ENCODE data around the gene ELMO1. TPM values are rescaled to one million over a fixed set of nuclear protein-coding genes. Genes with fewer than 3 reads are reported as not detected.

The ELMO1 gene
- polyA plus RNA-seq, 1 experiment, result not detected

- ChIA-PET POLR2A (no interaction called here), CTCF (no interaction called here)
- Histone ChIP-seq H3K27me3 (ENCODE audit: control insufficient read depth, insufficient read depth, low read length) (no peaks in the 10 kb centered on the region), H3K4me3 (ENCODE audit: low read depth, low read length) (no peak overlapping the region), H3K36me3 (ENCODE audit: control insufficient read depth, insufficient read depth, low read length) (no peaks in the 10 kb centered on the region)
- no peak for DNase-seq (ENCODE audit: low read depth)
- no peak for TF ChIP-seq CTCF (IDR thresholded peaks at IDR 0.05; ENCODE audit: insufficient read depth, low read depth, low read length)
These were observed 620.6 kb downstream of the ELMO1 start for GRCh38 chr7:36827726-36828703.

DNA sequence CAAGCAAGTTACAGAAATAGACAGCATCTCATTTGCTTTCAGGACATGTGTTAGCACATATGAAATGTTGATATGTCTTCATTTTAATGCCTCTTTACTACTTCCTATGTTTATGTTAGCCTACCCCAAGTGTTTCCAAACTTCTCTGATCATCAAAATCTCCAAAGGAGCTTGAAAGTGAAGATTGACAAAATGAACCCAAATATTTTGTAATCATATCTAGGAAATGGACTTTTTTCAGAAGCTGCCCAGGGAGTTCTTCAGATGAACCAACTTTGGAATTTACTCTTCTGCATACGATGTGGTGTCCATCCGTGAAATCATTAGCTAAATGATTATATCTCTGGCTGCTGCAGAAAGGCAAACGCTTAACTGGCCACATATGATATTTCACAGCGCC lies 623.2 kb downstream of the ELMO1 start:
- Histone ChIP-seq H3K36me3 (ENCODE audit: control insufficient read depth, insufficient read depth, low read length) (no peaks in the 10 kb centered on the region), H3K27me3 (ENCODE audit: control insufficient read depth, insufficient read depth, low read length) (no peaks in the 10 kb centered on the region), H3K4me3 (ENCODE audit: low read depth, low read length) (no peak overlapping the region)
- no peak for TF ChIP-seq CTCF (IDR thresholded peaks at IDR 0.05; ENCODE audit: insufficient read depth, low read depth, low read length)
- ChIA-PET CTCF (no interaction called here), POLR2A (no interaction called here)
- DNase-seq (ENCODE audit: low read depth), result no peak

GRCh38 chr7:36823353-36823752 lies 625.3 kb downstream of the ELMO1 start:
- DNase-seq (ENCODE audit: low read depth), result no peak
- CTCF ChIA-PET, result no interaction called here
- no peak overlapping the region for H3K4me3 ChIP-seq (ENCODE audit: low read depth, low read length)
- no peaks in the 10 kb centered on the region for H3K27me3 ChIP-seq (ENCODE audit: control insufficient read depth, insufficient read depth, low read length)
- POLR2A ChIA-PET, result no interaction called here
- TF ChIP-seq CTCF (IDR thresholded peaks at IDR 0.05; ENCODE audit: insufficient read depth, low read depth, low read length), result no peak
- H3K36me3 ChIP-seq (ENCODE audit: control insufficient read depth, insufficient read depth, low read length), result no peaks in the 10 kb centered on the region

- POLR2A ChIA-PET, result no interaction called here
- no peak for TF ChIP-seq CTCF (IDR thresholded peaks at IDR 0.05; ENCODE audit: insufficient read depth, low read depth, low read length)
These were observed 627.0 kb downstream of the ELMO1 start for GRCh38 chr7:36821617-36822016.

DNA sequence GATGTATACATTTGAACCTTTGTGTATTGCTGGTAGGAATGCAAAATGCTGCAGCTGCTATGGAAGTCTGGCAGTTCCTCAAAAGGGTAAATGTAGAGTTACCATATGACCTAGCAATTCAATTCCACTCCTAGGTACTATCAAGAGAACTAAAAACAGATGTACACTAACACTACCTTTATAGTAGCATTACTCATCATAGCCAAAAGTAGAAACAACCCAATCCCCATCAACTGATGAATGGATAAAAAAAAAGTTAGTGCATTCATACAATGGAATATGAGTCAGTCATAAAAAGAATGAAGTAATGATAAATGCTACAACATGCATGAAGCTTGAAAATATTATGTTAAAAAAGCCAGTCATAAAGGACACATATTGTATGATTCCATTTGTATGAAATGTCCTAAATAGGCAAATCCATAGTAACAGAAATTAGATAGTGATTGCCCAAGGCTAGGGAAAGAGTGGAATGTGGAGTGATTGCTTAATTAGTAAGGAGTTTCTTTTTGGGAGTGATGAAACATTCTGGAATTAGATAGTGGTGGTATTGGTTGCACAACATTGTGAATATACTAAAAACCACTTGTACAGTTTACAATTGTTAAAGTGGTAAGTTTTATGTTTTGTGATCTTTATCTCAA lies 628.0 kb downstream of the ELMO1 start:
- no peak for TF ChIP-seq CTCF (IDR thresholded peaks at IDR 0.05; ENCODE audit: insufficient read depth, low read depth, low read length)
- POLR2A ChIA-PET, result no interaction called here
- CTCF ChIA-PET, result no interaction called here
- no peak overlapping the region for H3K4me3 ChIP-seq (ENCODE audit: low read depth, low read length)
- no peak for DNase-seq (ENCODE audit: low read depth)
- H3K27me3 ChIP-seq (ENCODE audit: control insufficient read depth, insufficient read depth, low read length), result no peaks in the 10 kb centered on the region
- H3K36me3 ChIP-seq (ENCODE audit: control insufficient read depth, insufficient read depth, low read length), result no peaks in the 10 kb centered on the region

More at GRCh38 chr7:36821617-36822016, 627.0 kb downstream of the ELMO1 start:
- H3K36me3 ChIP-seq (ENCODE audit: control insufficient read depth, insufficient read depth, low read length), result no peaks in the 10 kb centered on the region
- CTCF ChIA-PET, result no interaction called here
- no peak overlapping the region for H3K4me3 ChIP-seq (ENCODE audit: low read depth, low read length)
- no peak for DNase-seq (ENCODE audit: low read depth)
- no peaks in the 10 kb centered on the region for H3K27me3 ChIP-seq (ENCODE audit: control insufficient read depth, insufficient read depth, low read length)

Data from BJ (cell line).